GM12878 (cell line): ENCODE measurements around the gene TAX1BP1. TPM values are rescaled to one million over a fixed set of nuclear protein-coding genes. Genes with fewer than 3 reads are reported as not detected.

Source experiments
- ATAC-seq: fragments of 200-7000 bp; cut with Tn5 transposase; 3 replicates; pipeline ENCODE4 v1.9.1; 2020; ENCODE audit warnings: mild to moderate bottlenecking, moderate library complexity
- BruUV-seq: library from RNA; stranded (reverse); fragments of 400-500 nt; replicated peaks from 2 replicates; lab custom pipeline; 2021; lab: Mats Ljungman, UMichigan
- CTCF ChIA-PET: fragments of 300-600 bp; sonication (Branson Sonifier 250); formaldehyde crosslinking; extraction: SDS; loops from one replicate; lab custom pipeline; 2021; ENCODE audit warnings: inconsistent platforms; lab: Yijun Ruan, JAX
- POLR2A ChIA-PET: fragments of 350-600 bp; formaldehyde crosslinking; extraction: SDS; loops from one replicate; lab custom pipeline; 2021; ENCODE audit warnings: inconsistent platforms; lab: Charles Lee
- RAD21 ChIA-PET: fragments of 300-600 bp; sonication (Branson Sonifier 250); formaldehyde crosslinking; loops from one replicate; lab custom pipeline; 2023; ENCODE audit warnings: antibody characterized with exemption; ENCODE audit not compliant: unreplicated experiment; lab: Charles Lee
- SMC1A ChIA-PET: fragments of 300-600 bp; sonication (Branson Sonifier 250); formaldehyde crosslinking; loops from one replicate; lab custom pipeline; 2023; ENCODE audit not compliant: unreplicated experiment, uncharacterized antibody; lab: Charles Lee
- DNase-seq: peaks from one replicate; pipeline ENCODE4 v3.0.0-alpha.2; 2011; ENCODE audit warnings: low read depth, low spot score
- FAIRE-seq: peaks from 3 replicates; lab custom pipeline; 2011; peaks lifted over from hg19 to GRCh38; lab: Jason Lieb, UNC
- H2AFZ ChIP-seq: 2 replicates; pipeline ENCODE4 v1.6.0; 2011; ENCODE audit warnings: low read depth, low read length, control low read depth; ENCODE audit not compliant: control insufficient read depth
- H3K27ac ChIP-seq: 2 replicates; pipeline ENCODE4 v1.5.1; 2011; ENCODE audit warnings: control low read depth; ENCODE audit not compliant: control insufficient read depth, insufficient read depth
- H3K27me3 ChIP-seq, 2 experiments: replicated peaks in 1 of 2; 2 replicates each; pipeline versions ENCODE4 v1.6.0 to v1.6.1; 2011; ENCODE audit warnings: low read length in 1 of 2; ENCODE audit not compliant: control insufficient read depth in 2 of 2, insufficient read depth in 2 of 2
- H3K36me3 ChIP-seq, 2 experiments: 2 replicates each; pipeline ENCODE4 v1.5.1; 2011; ENCODE audit warnings: low read length in 1 of 2; ENCODE audit not compliant: control insufficient read depth in 2 of 2, insufficient read depth in 2 of 2
- H3K4me1 ChIP-seq: 2 replicates; pipeline ENCODE4 v1.6.1; 2011; ENCODE audit warnings: mild to moderate bottlenecking, low read length, moderate library complexity, mixed read lengths; ENCODE audit not compliant: control insufficient read depth, insufficient read depth
- H3K4me2 ChIP-seq: 2 replicates; pipeline ENCODE4 v1.6.0; 2011; ENCODE audit warnings: control low read depth; ENCODE audit not compliant: control insufficient read depth, insufficient read depth
- H3K4me3 ChIP-seq: fragments of 200-600 bp; sonication (generic); 2 replicates; pipeline ENCODE4 v1.5.1; 2016
- H3K79me2 ChIP-seq: 2 replicates; pipeline ENCODE4 v1.6.0; 2011; ENCODE audit warnings: low read length; ENCODE audit not compliant: control insufficient read depth, insufficient read depth
- H3K9ac ChIP-seq: 2 replicates; pipeline ENCODE4 v1.8.0; 2011; ENCODE audit warnings: low read length, control low read depth, mixed read lengths; ENCODE audit not compliant: control insufficient read depth, insufficient read depth
- H3K9me3 ChIP-seq: replicated peaks from 3 replicates; pipeline ENCODE4 v1.5.1; 2011; ENCODE audit warnings: mild to moderate bottlenecking, low read length; ENCODE audit not compliant: control insufficient read depth, insufficient read depth
- H4K20me1 ChIP-seq: 2 replicates; pipeline ENCODE4 v1.6.0; 2011; ENCODE audit not compliant: control insufficient read depth, insufficient read depth
- CBX3 ChIP-seq: fragments of 200-600 bp; sonication (generic); IDR thresholded peaks from 2 replicates; pipeline ENCODE4 v1.6.1; 2016; ENCODE audit warnings: low read depth, borderline replicate concordance
- EZH2 ChIP-seq: IDR thresholded peaks from 2 replicates; pipeline ENCODE4 v1.6.1; 2012; ENCODE audit warnings: low read depth, mild to moderate bottlenecking, control low read depth, inconsistent platforms, low read length, borderline replicate concordance; ENCODE audit not compliant: control insufficient read depth
- NR2C1 ChIP-seq: fragments of 450-650 bp; IDR thresholded peaks from 2 replicates; pipeline ENCODE4 v1.6.1; 2017; ENCODE audit warnings: antibody characterized with exemption, mild to moderate bottlenecking, moderate library complexity
- NR2F1 ChIP-seq: fragments of 450-650 bp; conservative IDR thresholded peaks from 2 replicates; pipeline ENCODE4 v1.6.1; 2017; ENCODE audit warnings: mild to moderate bottlenecking
- NRF1 ChIP-seq: conservative IDR thresholded peaks from 2 replicates; pipeline ENCODE4 v1.6.1; 2011; ENCODE audit warnings: mild to moderate bottlenecking, low read depth, low read length, improper control_type of control experiment
- RB1 ChIP-seq: fragments of 450-650 bp; formaldehyde crosslinking; IDR thresholded peaks from 2 replicates; pipeline ENCODE4 v1.6.1; 2017; ENCODE audit warnings: mild to moderate bottlenecking, borderline replicate concordance
- RFX5 ChIP-seq: IDR thresholded peaks from 2 replicates; pipeline ENCODE4 v1.6.1; 2011; ENCODE audit warnings: low read depth, low read length, improper control_type of control experiment
- SIN3A ChIP-seq: IDR thresholded peaks from 2 replicates; pipeline ENCODE4 v1.6.1; 2012; ENCODE audit warnings: low read depth, low read length, improper control_type of control experiment
- SIX5 ChIP-seq: IDR thresholded peaks from 2 replicates; pipeline ENCODE4 v1.6.1; 2011; ENCODE audit warnings: mild to moderate bottlenecking, low read depth, low read length, moderate library complexity; ENCODE audit not compliant: severe bottlenecking
- SMC3 ChIP-seq: IDR thresholded peaks from 2 replicates; pipeline ENCODE4 v1.6.1; 2011; ENCODE audit warnings: low read length, improper control_type of control experiment, borderline replicate concordance
- ZZZ3 ChIP-seq: IDR thresholded peaks from 2 replicates; pipeline ENCODE4 v1.6.1; 2011; ENCODE audit warnings: low read depth; ENCODE audit not compliant: control insufficient read depth, insufficient read length
- WGBS: methylation state at CpG from one replicate; pipeline ENCODE4 v1.1.6; 2016; ENCODE audit warnings: low lambda C conversion rate; ENCODE audit not compliant: insufficient replicate concordance, insufficient coverage; ENCODE audit errors: missing lambda C conversion rate; 5-methylcytosine and 5-hydroxymethylcytosine counted together
- in situ Hi-C: fragments of 300-500 bp; cut with MboI; formaldehyde crosslinking; loops from 9 replicates; pipeline ENCODE4 v1.14.3; 2018; ENCODE audit warnings: mixed read lengths
- intact Hi-C: fragments of 100-400 bp; cut with micrococcal nuclease; formaldehyde crosslinking; loops from one replicate; pipeline ENCODE4 v1.14.2; 2022; ENCODE audit not compliant: unreplicated experiment
- polyA plus RNA-seq, 11 experiments: library from polyadenylated mRNA; depleted of rRNA in 4 of 11; unstranded in 6 of 11; stranded (reverse) in 5 of 11; fragments of >200 nt; fragmentation: Nextera tagmentation in 4 of 11; fragmentation: Illumina TruSeq in 1 of 11; extraction: Ambion mirVana in 4 of 11; extraction: Trizol in 1 of 11; gene quantifications; 1 replicate in 1 of 11; 2 replicates in 10 of 11; pipeline versions ENCODE4 v1.2.1 to v1.2.3, GENCODE V29; 2011 to 2016; ENCODE audit warnings: inconsistent platforms in 2 of 11, missing spikeins in 2 of 11, low read depth in 1 of 11
- total RNA-seq, 4 experiments: library from RNA; depleted of rRNA in 3 of 4; stranded (reverse); fragments of >200 nt in 3 of 4; fragmentation: Illumina TruSeq in 1 of 4; extraction: Trizol in 1 of 4; gene quantifications; 2 replicates each; pipeline versions ENCODE4 v1.2.1 to v1.2.3, GENCODE V29; 2013 to 2021
- TF ChIP-seq, protein P1 (sequence below): IDR thresholded peaks from 2 replicates; pipeline ENCODE4 v1.6.1; 2012; ENCODE audit warnings: low read depth, low read length, improper control_type of control experiment
- TF ChIP-seq, protein P2 (sequence below): fragments of 150-350 bp; IDR thresholded peaks from 2 replicates; pipeline ENCODE4 v1.6.1; 2014; ENCODE audit warnings: mild to moderate bottlenecking, low read depth, low read length

Gene TAX1BP1
- total and polyA plus RNA-seq, 10 of the 15 experiments (the other 5 are each of a cell fraction or from before 2014, with no cell fraction given) = 30.8 to 105 (median 52.0) TPM

DNA sequence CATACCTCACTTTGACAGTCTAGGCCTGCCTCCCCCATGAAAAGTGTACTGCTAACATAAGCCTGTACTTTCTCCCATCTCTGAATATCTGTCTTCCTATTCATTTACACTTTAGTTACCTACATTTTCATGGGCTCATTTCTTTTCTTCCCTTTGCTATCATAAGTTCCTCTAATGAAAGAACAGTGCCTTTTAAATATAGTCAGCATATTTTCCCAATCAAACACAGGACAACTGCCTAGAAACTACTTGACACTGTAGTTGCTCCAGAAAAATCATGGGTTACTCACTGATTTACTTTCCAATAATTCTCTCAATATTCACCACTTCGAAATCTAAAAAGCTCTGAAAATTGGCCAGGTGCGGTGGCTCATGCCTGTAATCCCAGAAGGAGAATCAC lies 2.8 kb upstream of the TAX1BP1 start:
- H3K27me3 ChIP-seq = no peaks in the 10 kb centered on the region; a peak in 1 of 4 replicates
- ATAC-seq = no peak
- RAD21 ChIA-PET = no interaction called here
- FAIRE-seq = no peak
- TF ChIP-seq SIN3A (no peak), RB1 (no peak), NR2C1 (no peak), NRF1 (no peak), CBX3 (no peak), EZH2 (no peak), NR2F1 (no peak), SMC3 (no peak), RFX5 (no peak), ZZZ3 (no peak), SIX5 (no peak)
- TF ChIP-seq, protein P1, sequence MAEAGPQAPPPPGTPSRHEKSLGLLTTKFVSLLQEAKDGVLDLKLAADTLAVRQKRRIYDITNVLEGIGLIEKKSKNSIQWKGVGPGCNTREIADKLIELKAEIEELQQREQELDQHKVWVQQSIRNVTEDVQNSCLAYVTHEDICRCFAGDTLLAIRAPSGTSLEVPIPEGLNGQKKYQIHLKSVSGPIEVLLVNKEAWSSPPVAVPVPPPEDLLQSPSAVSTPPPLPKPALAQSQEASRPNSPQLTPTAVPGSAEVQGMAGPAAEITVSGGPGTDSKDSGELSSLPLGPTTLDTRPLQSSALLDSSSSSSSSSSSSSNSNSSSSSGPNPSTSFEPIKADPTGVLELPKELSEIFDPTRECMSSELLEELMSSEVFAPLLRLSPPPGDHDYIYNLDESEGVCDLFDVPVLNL = no peak
- TF ChIP-seq, protein P2, sequence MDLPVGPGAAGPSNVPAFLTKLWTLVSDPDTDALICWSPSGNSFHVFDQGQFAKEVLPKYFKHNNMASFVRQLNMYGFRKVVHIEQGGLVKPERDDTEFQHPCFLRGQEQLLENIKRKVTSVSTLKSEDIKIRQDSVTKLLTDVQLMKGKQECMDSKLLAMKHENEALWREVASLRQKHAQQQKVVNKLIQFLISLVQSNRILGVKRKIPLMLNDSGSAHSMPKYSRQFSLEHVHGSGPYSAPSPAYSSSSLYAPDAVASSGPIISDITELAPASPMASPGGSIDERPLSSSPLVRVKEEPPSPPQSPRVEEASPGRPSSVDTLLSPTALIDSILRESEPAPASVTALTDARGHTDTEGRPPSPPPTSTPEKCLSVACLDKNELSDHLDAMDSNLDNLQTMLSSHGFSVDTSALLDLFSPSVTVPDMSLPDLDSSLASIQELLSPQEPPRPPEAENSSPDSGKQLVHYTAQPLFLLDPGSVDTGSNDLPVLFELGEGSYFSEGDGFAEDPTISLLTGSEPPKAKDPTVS = no peak
- TF ChIP-seq, all 136 proteins: peak for 0
- ChIA-PET CTCF (no interaction called here), POLR2A (no interaction called here), SMC1A (interaction anchor here (1.1 kb wide), 1 partner anchor 9 kb away, joined by 3 read pairs; no protein-coding TSS in a partner anchor)
- Histone ChIP-seq H3K9ac (no peak overlapping the region), H4K20me1 (no peaks in the 10 kb centered on the region), H3K4me3 (no peak overlapping the region), H3K4me2 (no peak overlapping the region), H3K36me3 (no peaks in the 10 kb centered on the region), H3K79me2 (peaks cover 14% of the 10 kb centered on the region), H2AFZ (no peak overlapping the region), H3K9me3 (no peaks in the 10 kb centered on the region), H3K4me1 (no peaks in the 10 kb centered on the region), H3K27ac (no peak overlapping the region)
- no peak for DNase-seq
- no TSS peak for BruUV-seq
- WGBS = 89% methylated on average over 2 of the region's 2 CpGs
- in situ Hi-C loops = no loop called here
- intact Hi-C loops = no loop called here
